Measurements from ENCODE around the gene CAMTA1.
"Not testable (repeated sequence)": the region's sequence is repeated elsewhere in the genome, so short reads cannot be mapped to it uniquely, and the experiment has no call there.

The CAMTA1 gene

DNA sequence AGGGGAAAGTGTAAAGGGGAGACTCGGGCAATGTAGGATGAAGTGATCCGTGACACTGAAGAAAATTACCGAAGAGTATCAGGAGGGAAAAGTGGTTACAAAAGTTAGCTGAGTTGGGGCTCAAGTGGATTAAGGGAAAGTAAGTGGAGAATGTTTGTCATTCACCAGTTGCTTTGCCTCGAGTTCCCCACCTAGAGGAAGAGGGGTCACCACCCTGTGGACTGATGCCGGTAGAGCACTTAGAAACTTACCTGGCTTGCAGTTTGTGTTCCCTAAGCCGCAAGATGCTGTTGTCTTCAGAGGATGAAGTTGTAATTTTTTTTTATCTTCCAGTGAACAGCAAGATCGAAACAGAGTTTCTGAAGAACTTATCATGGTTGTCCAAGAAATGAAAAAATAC lies 999.9 kb downstream of the CAMTA1 start:
- TF ChIP-seq CTCF (IDR thresholded peaks at IDR 0.05; ENCODE audit: borderline replicate concordance, control extremely low read depth, extremely low read depth, insufficient read depth, missing control alignments): no peak
- no peak for DNase-seq (ENCODE audit: low spot score)
- in situ Hi-C loops (cut with MboI; ENCODE audit: low sequenced_read_pairs, unreplicated experiment): no loop called here

DNA sequence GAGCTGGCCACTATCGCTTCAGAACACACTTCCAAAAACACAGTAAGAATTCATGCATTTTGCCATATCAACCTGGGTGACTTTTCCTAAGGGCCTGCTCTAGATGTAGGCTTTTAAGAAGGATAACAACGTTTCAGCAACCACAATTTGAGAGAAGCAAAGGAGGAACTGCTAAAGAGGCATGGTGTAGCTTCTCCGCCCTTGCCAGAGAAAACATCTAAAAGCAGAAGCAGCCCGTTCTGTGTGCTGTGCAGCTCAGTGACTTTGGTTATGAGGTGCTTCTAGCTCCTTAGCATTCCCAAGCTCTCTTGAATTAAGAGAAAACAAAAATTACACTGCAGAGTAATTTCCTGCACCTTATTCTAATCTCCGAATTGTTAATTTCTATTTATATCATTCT lies 1001.5 kb downstream of the CAMTA1 start:
- DNase-seq (ENCODE audit: low spot score): no peak
- in situ Hi-C loops (cut with MboI; ENCODE audit: low sequenced_read_pairs, unreplicated experiment): no loop called here
- no peak for TF ChIP-seq CTCF (IDR thresholded peaks at IDR 0.05; ENCODE audit: borderline replicate concordance, control extremely low read depth, extremely low read depth, insufficient read depth, missing control alignments)

DNA sequence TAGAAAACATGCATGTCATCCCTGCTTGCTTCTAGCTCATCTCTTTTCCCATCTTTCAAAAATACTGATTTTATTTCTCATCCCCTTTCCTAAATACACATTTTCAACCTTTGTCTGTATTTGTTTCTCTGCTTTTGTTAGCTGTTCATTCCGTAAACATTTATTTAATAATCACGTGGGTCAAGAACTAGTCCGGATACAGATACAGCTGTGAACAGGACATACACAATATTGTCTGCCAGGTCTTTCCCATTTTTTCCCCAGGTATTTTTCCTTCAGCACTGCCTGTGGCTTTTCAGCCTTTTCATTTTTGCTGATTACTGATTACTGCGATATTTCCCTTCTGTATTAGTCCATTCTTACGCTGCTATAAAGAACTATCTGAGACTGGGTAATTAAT lies 1004.6 kb downstream of the CAMTA1 start:
- DNase-seq (ENCODE audit: low spot score): no peak
- no peak for TF ChIP-seq CTCF (IDR thresholded peaks at IDR 0.05; ENCODE audit: borderline replicate concordance, control extremely low read depth, extremely low read depth, insufficient read depth, missing control alignments)
- in situ Hi-C loops (cut with MboI; ENCODE audit: low sequenced_read_pairs, unreplicated experiment): no loop called here

DNA sequence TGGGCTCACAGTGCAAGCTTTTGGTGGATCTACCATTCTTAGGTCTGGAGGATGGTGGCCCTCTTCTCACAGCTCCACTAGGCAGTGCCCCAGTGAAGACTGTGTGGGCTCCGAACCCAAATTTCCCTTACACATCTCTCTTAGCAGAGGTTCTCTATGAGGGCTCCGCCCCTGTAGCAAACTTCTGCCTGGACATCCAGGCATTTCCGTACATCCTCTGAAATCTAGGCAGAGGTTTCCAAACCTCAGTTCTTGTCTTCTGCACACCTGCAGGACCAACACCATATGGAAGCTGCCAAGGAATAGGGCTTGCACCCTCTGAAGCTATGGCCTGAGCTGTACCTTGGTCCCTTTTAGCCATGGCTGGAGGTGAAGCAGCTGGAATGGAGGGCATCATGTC lies 1005.8 kb downstream of the CAMTA1 start:
- DNase-seq (ENCODE audit: low spot score); in situ Hi-C loops (cut with MboI; ENCODE audit: low sequenced_read_pairs, unreplicated experiment): not testable (repeated sequence)

DNA sequence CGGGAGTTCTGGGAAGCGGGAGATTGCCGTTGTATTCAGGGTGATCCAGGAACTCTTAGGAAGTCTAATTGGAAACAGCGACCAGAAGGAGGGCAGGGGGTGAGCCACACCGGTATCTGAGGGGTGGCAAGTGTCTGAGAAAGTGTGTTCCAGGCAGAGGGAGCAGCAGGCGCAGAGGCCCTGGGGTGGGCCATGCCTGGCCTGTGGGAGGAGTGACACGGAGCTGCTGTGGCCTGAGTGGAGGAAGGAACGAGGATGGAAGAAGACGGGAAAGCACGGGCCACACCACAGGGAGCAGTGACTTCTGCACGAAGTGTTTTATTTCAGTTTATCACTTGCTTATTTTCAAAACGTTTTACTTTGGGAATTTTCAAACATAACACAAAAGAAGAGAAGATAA lies 1010.2 kb downstream of the CAMTA1 start:
- TF ChIP-seq CTCF (IDR thresholded peaks at IDR 0.05; ENCODE audit: borderline replicate concordance, control extremely low read depth, extremely low read depth, insufficient read depth, missing control alignments): no peak

GRCh38 chr1:7805460-7805859 lies 1020.2 kb downstream of the CAMTA1 start:
- in situ Hi-C loops (cut with MboI; ENCODE audit: low sequenced_read_pairs, unreplicated experiment): no loop called here
- TF ChIP-seq CTCF (IDR thresholded peaks at IDR 0.05; ENCODE audit: borderline replicate concordance, control extremely low read depth, extremely low read depth, insufficient read depth, missing control alignments): no peak
- DNase-seq (ENCODE audit: low spot score): no peak

More for the DNA sequence above, 1010.2 kb downstream of the CAMTA1 start:
- no peak for DNase-seq (ENCODE audit: low spot score)
- in situ Hi-C loops (cut with MboI; ENCODE audit: low sequenced_read_pairs, unreplicated experiment): no loop called here

GRCh38 chr1:7808253-7808844 lies 1023.1 kb downstream of the CAMTA1 start:
- peak; percentile 22 for TF ChIP-seq CTCF (IDR thresholded peaks at IDR 0.05; ENCODE audit: borderline replicate concordance, control extremely low read depth, extremely low read depth, insufficient read depth, missing control alignments)
- in situ Hi-C loops (cut with MboI; ENCODE audit: low sequenced_read_pairs, unreplicated experiment): no loop called here
- DNase-seq (ENCODE audit: low spot score): peak; percentile 51
